ENCODE data around the gene ANGPTL3. TPM values are rescaled to one million over a fixed set of nuclear protein-coding genes. Genes with fewer than 3 reads are reported as not detected.

ANGPTL3 gene
- total and polyA plus RNA-seq, 2 donors, result 0.02 TPM; not detected in 1

DNA sequence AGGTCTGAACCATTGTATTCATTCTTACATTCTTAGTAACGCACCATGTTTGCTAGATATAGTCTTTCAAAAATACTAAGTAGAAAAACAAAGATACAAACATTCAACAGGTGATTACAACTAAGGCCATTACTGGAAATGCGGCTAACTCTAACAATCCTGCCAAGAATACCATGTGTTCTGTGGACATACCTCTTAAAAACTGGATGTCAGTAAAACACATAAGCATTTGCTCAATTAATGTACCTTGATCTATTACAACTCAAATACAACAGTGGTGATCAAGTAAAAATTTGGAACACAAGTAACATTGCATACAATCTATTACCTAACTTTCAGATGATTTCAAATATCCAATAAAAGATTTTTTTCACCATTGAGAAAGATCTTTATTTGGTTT is 15.4 kb downstream of the ANGPTL3 start:
- 97% methylated on average over 2 of the region's 2 CpGs for WGBS
- no peak overlapping the region for H3K27ac ChIP-seq (ENCODE audit: low read depth in 1 of 2, low read length in 1 of 2)
- no peaks in the 10 kb centered on the region for H3K27me3 ChIP-seq (ENCODE audit: control insufficient read depth in 2 of 2, insufficient read depth in 1 of 2, low read length in 1 of 2)
- no peak overlapping the region for H3K4me3 ChIP-seq (ENCODE audit: low read length in 2 of 2)
- no peaks in the 10 kb centered on the region for H3K36me3 ChIP-seq (ENCODE audit: control insufficient read depth in 2 of 2, insufficient read depth in 2 of 2, low read length in 1 of 2)
- no peaks in the 10 kb centered on the region for H3K9me3 ChIP-seq (ENCODE audit: control insufficient read depth in 2 of 2, insufficient read depth in 1 of 2, low read length in 1 of 2)
- no peaks in the 10 kb centered on the region for H3K4me1 ChIP-seq (ENCODE audit: control insufficient read depth in 2 of 2, insufficient read depth in 2 of 2, low read length in 2 of 2)
- no peak for DNase-seq (ENCODE audit: low read depth in 6 of 9, low spot score in 9 of 9)

DNA sequence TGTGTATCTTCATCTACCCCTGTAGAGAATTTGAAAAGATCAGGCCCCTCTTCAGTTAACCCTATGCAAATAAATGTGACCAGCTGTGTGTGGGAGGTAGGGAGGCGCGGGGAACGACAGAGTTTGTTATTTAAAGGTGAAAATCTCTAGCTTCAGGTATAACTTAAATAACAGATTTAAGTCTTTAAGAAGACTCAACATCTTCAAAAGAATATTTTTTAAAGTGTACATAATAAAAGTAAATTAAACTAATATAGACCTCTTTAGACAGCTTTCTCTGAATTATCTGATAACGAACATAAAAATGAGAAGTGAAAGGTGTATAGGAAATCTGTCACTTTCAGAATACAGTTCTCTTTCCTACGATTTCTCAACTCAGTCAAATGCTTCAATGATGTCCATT is 16.0 kb downstream of the ANGPTL3 start:
- Histone ChIP-seq H3K27ac (ENCODE audit: low read depth in 1 of 2, low read length in 1 of 2) (no peak overlapping the region), H3K4me1 (ENCODE audit: control insufficient read depth in 2 of 2, insufficient read depth in 2 of 2, low read length in 2 of 2) (no peaks in the 10 kb centered on the region), H3K36me3 (ENCODE audit: control insufficient read depth in 2 of 2, insufficient read depth in 2 of 2, low read length in 1 of 2) (no peaks in the 10 kb centered on the region), H3K9me3 (ENCODE audit: control insufficient read depth in 2 of 2, insufficient read depth in 1 of 2, low read length in 1 of 2) (no peaks in the 10 kb centered on the region), H3K4me3 (ENCODE audit: low read length in 2 of 2) (no peak overlapping the region), H3K27me3 (ENCODE audit: control insufficient read depth in 2 of 2, insufficient read depth in 1 of 2, low read length in 1 of 2) (no peaks in the 10 kb centered on the region)
- 95% methylated on average over 5 of the region's 5 CpGs for WGBS
- DNase-seq (ENCODE audit: low read depth in 6 of 9, low spot score in 9 of 9), result no peak

DNA sequence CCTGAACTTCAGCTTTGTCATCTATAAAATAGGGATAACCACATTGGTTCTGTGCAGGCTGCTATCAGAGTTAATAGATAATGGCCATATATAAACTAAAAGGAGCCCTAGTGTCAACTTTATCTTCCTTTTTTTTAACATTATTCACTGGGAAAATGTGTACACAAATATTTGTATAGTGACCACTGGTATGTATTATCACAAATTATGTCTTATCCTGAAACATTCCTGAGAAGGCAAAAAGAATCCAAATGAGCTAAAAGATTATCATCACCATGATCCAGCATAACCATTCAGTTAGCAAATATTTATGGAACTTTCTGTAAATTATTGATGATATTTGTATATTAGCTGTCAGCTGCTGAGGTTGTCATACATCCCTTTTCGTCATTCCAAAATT is 16.6 kb downstream of the ANGPTL3 start:
- WGBS, result 98% methylated on average over 1 of the region's 1 CpG

DNA sequence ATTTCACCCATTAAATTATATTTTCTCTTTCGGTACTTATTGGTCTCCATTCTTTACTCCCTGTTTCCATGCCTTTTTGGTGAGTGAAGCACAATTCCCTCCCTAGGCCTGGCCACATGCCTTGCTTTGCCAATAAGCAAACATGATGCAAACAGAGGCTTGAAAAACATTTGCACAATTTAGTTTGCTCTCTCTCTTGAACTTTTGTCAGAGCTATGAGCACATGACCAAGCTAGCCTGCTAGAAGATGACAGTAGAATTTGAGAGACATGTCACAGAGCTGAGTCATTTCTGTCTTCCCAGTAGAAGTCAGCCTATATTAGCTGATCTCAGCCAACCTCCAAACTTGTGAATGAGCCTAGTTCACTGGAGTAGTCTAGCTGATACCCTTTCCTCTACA is 24.6 kb downstream of the ANGPTL3 start:
- Histone ChIP-seq H3K9me3 (ENCODE audit: control insufficient read depth in 2 of 2, insufficient read depth in 1 of 2, low read length in 1 of 2) (no peaks in the 10 kb centered on the region), H3K4me3 (ENCODE audit: low read length in 2 of 2) (no peak overlapping the region), H3K27ac (ENCODE audit: low read depth in 1 of 2, low read length in 1 of 2) (no peak overlapping the region), H3K4me1 (ENCODE audit: control insufficient read depth in 2 of 2, insufficient read depth in 2 of 2, low read length in 2 of 2) (no peaks in the 10 kb centered on the region), H3K27me3 (ENCODE audit: control insufficient read depth in 2 of 2, insufficient read depth in 1 of 2, low read length in 1 of 2) (no peaks in the 10 kb centered on the region), H3K36me3 (ENCODE audit: control insufficient read depth in 2 of 2, insufficient read depth in 2 of 2, low read length in 1 of 2) (no peaks in the 10 kb centered on the region)
- 99% methylated on average over 1 of the region's 1 CpG for WGBS
- peak in 1 of 9 donors; percentile 4 for DNase-seq (ENCODE audit: low read depth in 6 of 9, low spot score in 9 of 9)

More for the DNA sequence above, 16.6 kb downstream of the ANGPTL3 start:
- H3K4me3 ChIP-seq (ENCODE audit: low read length in 2 of 2), result no peak overlapping the region
- H3K4me1 ChIP-seq (ENCODE audit: control insufficient read depth in 2 of 2, insufficient read depth in 2 of 2, low read length in 2 of 2), result no peaks in the 10 kb centered on the region
- DNase-seq (ENCODE audit: low read depth in 6 of 9, low spot score in 9 of 9), result no peak
- H3K27me3 ChIP-seq (ENCODE audit: control insufficient read depth in 2 of 2, insufficient read depth in 1 of 2, low read length in 1 of 2), result no peaks in the 10 kb centered on the region
- H3K36me3 ChIP-seq (ENCODE audit: control insufficient read depth in 2 of 2, insufficient read depth in 2 of 2, low read length in 1 of 2), result no peaks in the 10 kb centered on the region
- no peak overlapping the region for H3K27ac ChIP-seq (ENCODE audit: low read depth in 1 of 2, low read length in 1 of 2)
- H3K9me3 ChIP-seq (ENCODE audit: control insufficient read depth in 2 of 2, insufficient read depth in 1 of 2, low read length in 1 of 2), result no peaks in the 10 kb centered on the region

DNA sequence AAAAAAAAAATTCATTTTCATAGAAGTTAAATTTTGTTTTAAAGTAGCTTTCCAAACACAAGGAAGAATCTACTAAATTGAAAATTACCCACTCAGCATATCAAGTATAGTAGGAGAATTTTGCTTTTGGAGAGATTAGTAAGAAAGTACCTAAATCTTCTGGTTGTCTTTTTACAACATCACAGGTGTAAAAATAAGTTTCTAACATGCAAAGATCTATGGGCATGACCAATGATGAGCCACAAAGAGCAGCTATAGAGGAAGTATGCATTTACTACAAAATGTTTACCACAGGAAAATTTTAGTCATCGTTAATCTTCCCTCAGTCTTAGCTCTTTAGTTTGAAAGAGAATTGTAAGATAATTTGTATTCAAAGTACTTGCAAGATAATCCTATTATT is 28.1 kb downstream of the ANGPTL3 start:
- H3K4me3 ChIP-seq (ENCODE audit: low read length in 2 of 2), result no peak overlapping the region
- WGBS, result 57% methylated on average over 1 of the region's 1 CpG
- DNase-seq (ENCODE audit: low read depth in 6 of 9, low spot score in 9 of 9), result peak in 1 of 9 donors; percentile 4
- H3K27me3 ChIP-seq (ENCODE audit: control insufficient read depth in 2 of 2, insufficient read depth in 1 of 2, low read length in 1 of 2), result no peaks in the 10 kb centered on the region
- no peaks in the 10 kb centered on the region for H3K36me3 ChIP-seq (ENCODE audit: control insufficient read depth in 2 of 2, insufficient read depth in 2 of 2, low read length in 1 of 2)
- H3K4me1 ChIP-seq (ENCODE audit: control insufficient read depth in 2 of 2, insufficient read depth in 2 of 2, low read length in 2 of 2), result no peaks in the 10 kb centered on the region
- no peak overlapping the region for H3K27ac ChIP-seq (ENCODE audit: low read depth in 1 of 2, low read length in 1 of 2)
- H3K9me3 ChIP-seq (ENCODE audit: control insufficient read depth in 2 of 2, insufficient read depth in 1 of 2, low read length in 1 of 2), result no peaks in the 10 kb centered on the region

DNA sequence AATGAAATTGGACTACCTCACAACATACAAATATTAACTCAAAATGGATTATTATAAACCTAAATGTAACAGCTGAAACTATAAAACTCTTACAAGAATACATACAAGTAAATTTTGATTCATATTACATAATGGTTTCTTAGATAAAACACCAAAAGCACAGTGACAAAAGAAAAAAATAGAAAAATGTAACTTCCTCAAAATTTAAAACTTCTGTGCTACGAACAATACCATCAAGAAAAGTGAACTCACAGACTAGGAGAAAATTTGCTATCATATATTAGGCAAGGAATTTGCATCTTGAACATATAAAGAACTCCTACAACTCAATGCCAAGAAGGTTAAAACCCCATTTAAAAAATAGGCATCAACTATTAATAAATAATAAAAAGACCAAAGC is 31.2 kb downstream of the ANGPTL3 start:
- Histone ChIP-seq H3K27me3 (ENCODE audit: control insufficient read depth in 2 of 2, insufficient read depth in 1 of 2, low read length in 1 of 2) (no peaks in the 10 kb centered on the region), H3K4me1 (ENCODE audit: control insufficient read depth in 2 of 2, insufficient read depth in 2 of 2, low read length in 2 of 2) (no peaks in the 10 kb centered on the region), H3K27ac (ENCODE audit: low read depth in 1 of 2, low read length in 1 of 2) (no peak overlapping the region), H3K9me3 (ENCODE audit: control insufficient read depth in 2 of 2, insufficient read depth in 1 of 2, low read length in 1 of 2) (no peaks in the 10 kb centered on the region), H3K36me3 (ENCODE audit: control insufficient read depth in 2 of 2, insufficient read depth in 2 of 2, low read length in 1 of 2) (no peaks in the 10 kb centered on the region), H3K4me3 (ENCODE audit: low read length in 2 of 2) (no peak overlapping the region)
- WGBS, result 80% methylated on average over 1 of the region's 1 CpG
- no peak for DNase-seq (ENCODE audit: low read depth in 6 of 9, low spot score in 9 of 9)

DNA sequence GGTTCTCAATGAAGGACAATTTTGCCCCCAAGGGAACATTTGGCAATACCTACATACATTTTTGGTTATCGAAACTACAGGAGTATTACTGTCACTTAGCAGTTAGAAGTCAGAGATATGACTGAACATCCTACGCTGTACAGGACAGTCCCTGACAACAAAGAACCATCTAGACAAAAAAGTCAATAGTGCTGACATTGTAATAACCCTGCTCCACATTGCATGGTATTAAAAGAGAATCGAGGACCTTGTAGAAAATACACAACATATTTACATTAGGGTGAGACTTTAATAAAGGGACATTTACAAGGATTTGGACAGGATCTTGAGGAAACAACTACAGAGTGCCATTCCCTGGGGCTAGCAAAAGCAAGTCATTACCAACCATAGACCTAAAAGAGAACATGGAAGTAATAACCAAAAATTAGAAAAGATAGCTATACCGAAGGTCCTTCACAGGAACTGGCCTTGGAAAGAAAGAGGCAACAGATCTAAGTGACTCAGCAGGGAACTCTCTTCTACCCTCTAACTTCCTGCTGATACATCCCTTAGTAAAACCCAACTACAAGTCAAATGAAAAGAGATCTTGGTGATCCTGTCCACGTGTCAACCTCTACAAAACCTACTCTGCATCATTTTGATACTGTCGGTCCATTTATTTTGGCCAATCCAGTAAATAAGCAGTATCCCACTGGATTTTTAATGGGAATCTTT is 40.2 kb downstream of the ANGPTL3 start:
- no peaks in the 10 kb centered on the region for H3K36me3 ChIP-seq (ENCODE audit: control insufficient read depth in 2 of 2, insufficient read depth in 2 of 2, low read length in 1 of 2)
- no peak overlapping the region for H3K27ac ChIP-seq (ENCODE audit: low read depth in 1 of 2, low read length in 1 of 2)
- no peaks in the 10 kb centered on the region for H3K27me3 ChIP-seq (ENCODE audit: control insufficient read depth in 2 of 2, insufficient read depth in 1 of 2, low read length in 1 of 2)
- no peak for DNase-seq (ENCODE audit: low read depth in 6 of 9, low spot score in 9 of 9)
- no peaks in the 10 kb centered on the region for H3K4me1 ChIP-seq (ENCODE audit: control insufficient read depth in 2 of 2, insufficient read depth in 2 of 2, low read length in 2 of 2)
- no peaks in the 10 kb centered on the region for H3K9me3 ChIP-seq (ENCODE audit: control insufficient read depth in 2 of 2, insufficient read depth in 1 of 2, low read length in 1 of 2)
- 98% methylated on average over 6 of the region's 6 CpGs for WGBS
- no peak overlapping the region for H3K4me3 ChIP-seq (ENCODE audit: low read length in 2 of 2)

DNA sequence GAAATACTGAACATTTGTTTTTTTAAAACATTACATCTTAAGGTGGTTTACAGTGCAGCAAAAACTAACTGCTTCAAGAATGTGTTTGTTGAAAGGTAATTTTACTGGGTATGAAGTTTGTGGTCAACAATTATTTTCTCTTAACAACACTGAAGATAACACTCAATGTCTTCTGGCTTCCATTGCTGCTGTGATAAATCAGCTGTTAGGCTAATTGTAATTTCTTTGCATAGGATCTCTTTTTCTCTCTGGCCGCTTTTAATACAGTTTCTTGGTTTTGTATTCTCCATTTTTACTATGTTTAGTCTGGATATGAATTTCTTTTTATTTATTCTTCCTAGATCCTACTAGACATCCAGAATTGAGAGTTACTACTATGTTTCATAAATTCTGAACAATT is 46.0 kb downstream of the ANGPTL3 start:
- Histone ChIP-seq H3K4me3 (ENCODE audit: low read length in 2 of 2) (no peak overlapping the region), H3K27ac (ENCODE audit: low read depth in 1 of 2, low read length in 1 of 2) (no peak overlapping the region), H3K4me1 (ENCODE audit: control insufficient read depth in 2 of 2, insufficient read depth in 2 of 2, low read length in 2 of 2) (no peaks in the 10 kb centered on the region), H3K36me3 (ENCODE audit: control insufficient read depth in 2 of 2, insufficient read depth in 2 of 2, low read length in 1 of 2) (no peaks in the 10 kb centered on the region), H3K9me3 (ENCODE audit: control insufficient read depth in 2 of 2, insufficient read depth in 1 of 2, low read length in 1 of 2) (no peaks in the 10 kb centered on the region), H3K27me3 (ENCODE audit: control insufficient read depth in 2 of 2, insufficient read depth in 1 of 2, low read length in 1 of 2) (no peaks in the 10 kb centered on the region)
- DNase-seq (ENCODE audit: low read depth in 6 of 9, low spot score in 9 of 9), result no peak
- WGBS, result 100% methylated on average over 1 of the region's 1 CpG

DNA sequence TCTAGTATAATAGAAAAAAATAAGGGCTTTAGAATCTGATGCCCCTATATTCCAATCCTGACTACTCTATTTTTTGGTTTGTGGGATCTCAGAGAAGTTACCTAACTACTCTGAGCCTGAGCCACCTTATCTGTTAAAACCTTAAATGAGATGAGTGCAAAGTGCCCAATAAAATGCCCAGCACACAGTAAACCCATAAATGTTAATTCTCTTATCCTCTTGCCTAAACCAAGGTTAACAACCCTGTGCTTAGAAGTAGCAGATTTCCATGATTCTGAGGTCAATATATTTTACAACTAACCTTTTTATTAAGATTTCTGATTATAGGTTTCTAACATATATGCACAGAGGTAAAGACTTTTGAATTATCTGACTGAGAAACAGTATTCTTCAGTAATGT is 55.1 kb downstream of the ANGPTL3 start:
- no peaks in the 10 kb centered on the region for H3K9me3 ChIP-seq (ENCODE audit: control insufficient read depth in 2 of 2, insufficient read depth in 1 of 2, low read length in 1 of 2)
- H3K27ac ChIP-seq (ENCODE audit: low read depth in 1 of 2, low read length in 1 of 2), result no peak overlapping the region
- H3K36me3 ChIP-seq (ENCODE audit: control insufficient read depth in 2 of 2, insufficient read depth in 2 of 2, low read length in 1 of 2), result no peaks in the 10 kb centered on the region
- H3K4me3 ChIP-seq (ENCODE audit: low read length in 2 of 2), result no peak overlapping the region
- no peaks in the 10 kb centered on the region for H3K4me1 ChIP-seq (ENCODE audit: control insufficient read depth in 2 of 2, insufficient read depth in 2 of 2, low read length in 2 of 2)
- no peaks in the 10 kb centered on the region for H3K27me3 ChIP-seq (ENCODE audit: control insufficient read depth in 2 of 2, insufficient read depth in 1 of 2, low read length in 1 of 2)
- DNase-seq (ENCODE audit: low read depth in 6 of 9, low spot score in 9 of 9), result no peak
